Activated CD4-positive, alpha-beta memory T cell treated with anti-CD3 and anti-CD28 coated beads for 36 hours (primary cell): Measurements from ENCODE around the gene UCK1. TPM values are rescaled to one million over a fixed set of nuclear protein-coding genes. Genes with fewer than 3 reads are reported as not detected.

ENCODE experiments used
- CTCF ChIA-PET: fragments of 350-600 bp; sonication (Branson Sonifier 250); formaldehyde crosslinking; loops from one replicate; lab custom pipeline; 2021; ENCODE audit warnings: antibody characterized with exemption, inconsistent platforms; lab: Charles Lee
- POLR2A ChIA-PET: fragments of 350-600 bp; sonication (Branson Sonifier 250); formaldehyde crosslinking; loops from one replicate; lab custom pipeline; 2021; ENCODE audit warnings: antibody characterized with exemption; lab: Charles Lee
- DNase-seq: peaks from one replicate; pipeline ENCODE4 v3.0.0-alpha.2; 2020
- H3K27ac Mint-ChIP-seq: one replicate; pipeline ENCODE4 v1.8.0; 2021; ENCODE audit warnings: mixed read lengths
- H3K27me3 Mint-ChIP-seq: one replicate; pipeline ENCODE4 v1.8.0; 2021; ENCODE audit warnings: mixed read lengths
- H3K36me3 Mint-ChIP-seq: one replicate; pipeline ENCODE4 v1.8.0; 2021; ENCODE audit warnings: mixed read lengths
- H3K4me1 Mint-ChIP-seq: one replicate; pipeline ENCODE4 v1.8.0; 2021; ENCODE audit warnings: low read depth, mixed read lengths
- H3K4me3 Mint-ChIP-seq: one replicate; pipeline ENCODE4 v1.8.0; 2021; ENCODE audit warnings: mild to moderate bottlenecking, mixed read lengths
- H3K9me3 Mint-ChIP-seq: one replicate; pipeline ENCODE4 v1.8.0; 2021; ENCODE audit warnings: mixed read lengths
- intact Hi-C: fragments of 100-400 bp; cut with micrococcal nuclease; formaldehyde crosslinking; loops from one replicate; pipeline ENCODE4 v1.15.1; 2023
- total RNA-seq, 2 experiments: library from RNA; stranded (reverse); gene quantifications; one replicate each; pipeline ENCODE4 v1.2.3, GENCODE V29; 2021

UCK1 gene
- total RNA-seq, 2 experiments from 2014 or later: 15.7 to 18.6 TPM

- H3K9me3 Mint-ChIP-seq: no peaks in the 10 kb centered on the region
These were observed 31.8 kb downstream of the UCK1 start for GRCh38 chr9:131499254-131499767.

GRCh38 chr9:131496844-131497405 is 34.1 kb downstream of the UCK1 start:
- POLR2A ChIA-PET: interaction anchor here (1.0 kb wide), 1 partner anchor 125 kb away, joined by 3 read pairs; no protein-coding TSS in a partner anchor
- DNase-seq: no peak
- H3K36me3 Mint-ChIP-seq: peaks cover 18% of the 10 kb centered on the region
- H3K4me1 Mint-ChIP-seq: peaks cover 31% of the 10 kb centered on the region
- H3K9me3 Mint-ChIP-seq: no peaks in the 10 kb centered on the region
- intact Hi-C loops: no loop called here
- H3K4me3 Mint-ChIP-seq: no peak overlapping the region
- H3K27me3 Mint-ChIP-seq: no peaks in the 10 kb centered on the region
- CTCF ChIA-PET: no interaction called here
- no peak overlapping the region for H3K27ac Mint-ChIP-seq

More at GRCh38 chr9:131499254-131499767, 31.8 kb downstream of the UCK1 start:
- POLR2A ChIA-PET: interaction anchor here (1.3 to 2.1 kb wide), 3 partner anchors 19 to 225 kb away, joined by 4 to 8 read pairs (median 6); no protein-coding TSS in a partner anchor
- H3K4me1 Mint-ChIP-seq: peaks cover 37% of the 10 kb centered on the region
- peaks cover 4% of the 10 kb centered on the region for H3K36me3 Mint-ChIP-seq
- H3K4me3 Mint-ChIP-seq: no peak overlapping the region
- intact Hi-C loops: no loop called here
- no peak for DNase-seq
- peak overlapping the region; percentile 74 for H3K27ac Mint-ChIP-seq
- no peaks in the 10 kb centered on the region for H3K27me3 Mint-ChIP-seq
- CTCF ChIA-PET: interaction anchor here (1.1 to 2.6 kb wide), 4 partner anchors 20 to 244 kb away, joined by 3 to 14 read pairs (median 8); no protein-coding TSS in a partner anchor

GRCh38 chr9:131495785-131496184 is 35.3 kb downstream of the UCK1 start:
- H3K27ac Mint-ChIP-seq: no peak overlapping the region
- H3K27me3 Mint-ChIP-seq: no peaks in the 10 kb centered on the region
- CTCF ChIA-PET: interaction anchor here (1.8 kb wide), 1 partner anchor 245 kb away, joined by 5 read pairs; no protein-coding TSS in a partner anchor
- intact Hi-C loops: no loop called here
- peaks cover 27% of the 10 kb centered on the region for H3K36me3 Mint-ChIP-seq
- DNase-seq: no peak
- no peaks in the 10 kb centered on the region for H3K9me3 Mint-ChIP-seq
- no peak overlapping the region for H3K4me3 Mint-ChIP-seq
- POLR2A ChIA-PET: interaction anchor here (1.0 kb wide), 1 partner anchor 124 kb away, joined by 3 read pairs; no protein-coding TSS in a partner anchor
- H3K4me1 Mint-ChIP-seq: peaks cover 20% of the 10 kb centered on the region

GRCh38 chr9:131494296-131494870 is 36.7 kb downstream of the UCK1 start:
- ChIA-PET CTCF (interaction anchor here (1.8 to 1.9 kb wide), 2 partner anchors 16 to 246 kb away, joined by 5 read pairs; no protein-coding TSS in a partner anchor), POLR2A (no interaction called here)
- Mint-ChIP-seq H3K36me3 (peaks cover 38% of the 10 kb centered on the region), H3K4me1 (peaks cover 6% of the 10 kb centered on the region), H3K4me3 (no peak overlapping the region), H3K9me3 (no peaks in the 10 kb centered on the region), H3K27ac (no peak overlapping the region), H3K27me3 (no peaks in the 10 kb centered on the region)
- DNase-seq: no peak
- intact Hi-C loops: no loop called here

- DNase-seq: no peak
- no peaks in the 10 kb centered on the region for H3K4me1 Mint-ChIP-seq
- CTCF ChIA-PET: interaction anchor here (1.0 kb wide), 1 partner anchor 12 kb away, joined by 3 read pairs; no protein-coding TSS in a partner anchor
- H3K27ac Mint-ChIP-seq: peak overlapping the region; percentile 64
- H3K36me3 Mint-ChIP-seq: peaks cover 54% of the 10 kb centered on the region
- no peaks in the 10 kb centered on the region for H3K9me3 Mint-ChIP-seq
- H3K27me3 Mint-ChIP-seq: no peaks in the 10 kb centered on the region
- POLR2A ChIA-PET: no interaction called here
- no peak overlapping the region for H3K4me3 Mint-ChIP-seq
- intact Hi-C loops: no loop called here
These were observed 39.0 kb downstream of the UCK1 start for GRCh38 chr9:131492070-131492469.

GRCh38 chr9:131491001-131491710 is 39.9 kb downstream of the UCK1 start:
- ChIA-PET POLR2A (interaction anchor here (0.6 kb wide), 1 partner anchor 120 kb away, joined by 5 read pairs; no protein-coding TSS in a partner anchor), CTCF (interaction anchor here (1.0 kb wide), 1 partner anchor 11 kb away, joined by 3 read pairs; no protein-coding TSS in a partner anchor)
- no peaks in the 10 kb centered on the region for H3K27me3 Mint-ChIP-seq
- H3K4me1 Mint-ChIP-seq: no peaks in the 10 kb centered on the region
- DNase-seq: no peak
- H3K27ac Mint-ChIP-seq: no peak overlapping the region
- H3K36me3 Mint-ChIP-seq: peaks cover 56% of the 10 kb centered on the region
- H3K4me3 Mint-ChIP-seq: no peak overlapping the region
- intact Hi-C loops: no loop called here
- H3K9me3 Mint-ChIP-seq: no peaks in the 10 kb centered on the region

- CTCF ChIA-PET: no interaction called here
- Mint-ChIP-seq H3K27ac (no peak overlapping the region), H3K36me3 (peaks cover 61% of the 10 kb centered on the region), H3K27me3 (no peaks in the 10 kb centered on the region), H3K9me3 (no peaks in the 10 kb centered on the region), H3K4me3 (no peak overlapping the region), H3K4me1 (no peaks in the 10 kb centered on the region)
- POLR2A ChIA-PET: no interaction called here
- no peak for DNase-seq
- intact Hi-C loops: no loop called here
These were observed 40.5 kb downstream of the UCK1 start for GRCh38 chr9:131490514-131490913.

GRCh38 chr9:131487621-131488031 is 43.4 kb downstream of the UCK1 start:
- no peak for DNase-seq
- Mint-ChIP-seq H3K9me3 (no peaks in the 10 kb centered on the region), H3K4me3 (no peak overlapping the region), H3K27ac (no peak overlapping the region), H3K27me3 (no peaks in the 10 kb centered on the region), H3K36me3 (peaks cover 50% of the 10 kb centered on the region), H3K4me1 (no peaks in the 10 kb centered on the region)
- intact Hi-C loops: no loop called here
- ChIA-PET CTCF (interaction anchor here (1.1 kb wide), 1 partner anchor 151 kb away, joined by 3 read pairs; no protein-coding TSS in a partner anchor), POLR2A (no interaction called here)

GRCh38 chr9:131487001-131487400 is 44.1 kb downstream of the UCK1 start:
- CTCF ChIA-PET: interaction anchor here (1.0 to 1.1 kb wide), 2 partner anchors 9 to 151 kb away, joined by 3 read pairs; no protein-coding TSS in a partner anchor
- H3K27me3 Mint-ChIP-seq: no peaks in the 10 kb centered on the region
- H3K4me1 Mint-ChIP-seq: no peaks in the 10 kb centered on the region
- H3K36me3 Mint-ChIP-seq: peaks cover 51% of the 10 kb centered on the region
- POLR2A ChIA-PET: no interaction called here
- H3K9me3 Mint-ChIP-seq: no peaks in the 10 kb centered on the region
- no peak overlapping the region for H3K4me3 Mint-ChIP-seq
- no peak for DNase-seq
- intact Hi-C loops: no loop called here
- no peak overlapping the region for H3K27ac Mint-ChIP-seq

- POLR2A ChIA-PET: no interaction called here
- CTCF ChIA-PET: no interaction called here
- Mint-ChIP-seq H3K4me3 (no peak overlapping the region), H3K27ac (no peak overlapping the region), H3K36me3 (peaks cover 44% of the 10 kb centered on the region), H3K4me1 (no peaks in the 10 kb centered on the region), H3K9me3 (no peaks in the 10 kb centered on the region), H3K27me3 (no peaks in the 10 kb centered on the region)
- no peak for DNase-seq
- intact Hi-C loops: no loop called here
These were observed 45.2 kb downstream of the UCK1 start for GRCh38 chr9:131485728-131486422.

GRCh38 chr9:131485206-131485605 is 45.9 kb downstream of the UCK1 start:
- Mint-ChIP-seq H3K27ac (no peak overlapping the region), H3K4me1 (peaks cover under 1% of the 10 kb centered on the region), H3K27me3 (no peaks in the 10 kb centered on the region), H3K9me3 (no peaks in the 10 kb centered on the region), H3K4me3 (no peak overlapping the region), H3K36me3 (peaks cover 42% of the 10 kb centered on the region)
- intact Hi-C loops: no loop called here
- ChIA-PET CTCF (no interaction called here), POLR2A (no interaction called here)
- DNase-seq: no peak
